GM12891 (cell line): Measurements from ENCODE around the gene NOTCH1.
"Not testable (repeated sequence)": the region's sequence is repeated elsewhere in the genome, so short reads cannot be mapped to it uniquely, and the experiment has no call there.

Experiments
- DNase-seq: peaks from one replicate; pipeline ENCODE4 v3.0.0; 2011; ENCODE audit warnings: low spot score; ENCODE audit not compliant: insufficient read length
- FAIRE-seq: peaks from 2 replicates; lab custom pipeline; 2011; peaks lifted over from hg19 to GRCh38; lab: Jason Lieb, UNC
- PAX5 ChIP-seq: IDR thresholded peaks from 2 replicates; pipeline ENCODE4 v1.6.1; 2011; ENCODE audit warnings: low read length, moderate library complexity, mild to moderate bottlenecking; ENCODE audit not compliant: insufficient read depth, severe bottlenecking
- POLR2A ChIP-seq: IDR thresholded peaks from 2 replicates; pipeline ENCODE4 v1.6.1; 2011; ENCODE audit warnings: low read depth, low read length, control low read depth
- POLR2AphosphoS5 ChIP-seq: IDR thresholded peaks from 2 replicates; pipeline ENCODE4 v1.6.1; 2011; ENCODE audit warnings: low read depth, low read length, control low read depth
- POU2F2 ChIP-seq: IDR thresholded peaks from 2 replicates; pipeline ENCODE4 v1.6.1; 2011; ENCODE audit warnings: low read depth, mild to moderate bottlenecking, control low read depth, low read length, moderate library complexity
- SPI1 ChIP-seq: IDR thresholded peaks from 2 replicates; pipeline ENCODE4 v1.6.1; 2011; ENCODE audit warnings: low read depth, low read length, control low read depth
- TAF1 ChIP-seq: IDR thresholded peaks from 2 replicates; pipeline ENCODE4 v1.6.1; 2011; ENCODE audit warnings: low read depth, low read length, control low read depth

NOTCH1 gene

GRCh38 chr9:136587145-136587943 lies 41.5 kb upstream of the NOTCH1 start:
- DNase-seq: no peak
- no peak for FAIRE-seq
- TF ChIP-seq POU2F2 (no peak), PAX5 (no peak), POLR2A (no peak), POLR2AphosphoS5 (no peak), TAF1 (no peak), SPI1 (no peak)

DNA sequence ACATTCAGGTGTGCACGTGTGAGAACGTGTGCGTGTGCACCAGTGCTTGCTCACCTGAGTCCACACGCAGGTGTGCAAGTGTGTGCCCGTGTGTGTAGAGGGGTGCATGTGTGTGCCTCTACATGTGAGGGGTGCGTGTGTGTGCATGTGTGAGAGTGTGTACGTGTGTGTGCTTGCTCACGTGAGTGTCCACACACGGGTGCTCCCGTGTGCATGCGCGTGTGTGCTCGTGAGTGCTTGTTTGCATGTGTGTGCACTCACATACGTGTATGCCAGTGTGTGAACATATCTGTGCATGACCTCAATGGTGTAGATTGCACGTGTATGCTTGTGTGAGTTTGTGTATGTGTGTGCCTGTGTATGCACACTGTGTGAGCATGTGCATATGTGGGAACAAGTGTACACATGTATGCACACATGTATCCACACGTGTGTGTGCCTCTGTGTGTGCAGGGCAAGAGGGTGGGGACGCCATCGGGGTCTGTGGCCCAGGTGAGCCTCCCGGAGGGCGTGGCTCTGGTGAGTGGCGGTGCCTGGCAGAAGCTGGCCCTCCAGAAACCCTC lies 40.6 kb upstream of the NOTCH1 start:
- FAIRE-seq (peak; percentile 65), DNase-seq (no peak)
- TF ChIP-seq TAF1 (no peak), POU2F2 (no peak), SPI1 (no peak), POLR2AphosphoS5 (no peak)

- no peak for TF ChIP-seq PAX5
- no peak for TF ChIP-seq POLR2A
- no peak for TF ChIP-seq SPI1
- TF ChIP-seq POLR2AphosphoS5: no peak
- no peak for TF ChIP-seq TAF1
- TF ChIP-seq POU2F2: no peak
- FAIRE-seq: no peak
Measured at GRCh38 chr9:136585531-136586120, 39.8 kb upstream of the NOTCH1 start.

DNA sequence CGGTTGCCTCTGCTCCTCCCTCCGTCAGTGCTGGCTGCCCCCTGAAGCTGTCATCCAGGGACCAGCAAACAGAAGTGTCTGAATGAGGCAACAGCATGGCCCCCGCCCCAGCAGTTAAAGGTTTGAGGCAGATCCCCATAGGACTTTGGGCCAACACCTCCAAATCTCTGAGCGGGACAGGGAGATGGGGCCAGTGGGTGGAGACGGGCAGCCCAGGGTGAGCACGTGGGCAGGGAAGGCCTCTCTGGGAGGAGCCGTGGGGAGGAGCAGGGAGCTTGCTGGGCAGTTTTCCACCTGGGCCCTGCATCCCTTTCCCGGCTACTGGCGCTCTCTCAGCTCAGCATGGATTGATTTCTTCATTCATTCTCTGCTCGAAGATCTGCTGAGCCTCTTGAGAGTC lies 39.1 kb upstream of the NOTCH1 start:
- TF ChIP-seq POLR2A: no peak
- no peak for TF ChIP-seq PAX5
- no peak for TF ChIP-seq SPI1
- TF ChIP-seq POLR2AphosphoS5: no peak
- FAIRE-seq: no peak
- DNase-seq: no peak

More at GRCh38 chr9:136585531-136586120, 39.8 kb upstream of the NOTCH1 start:
- DNase-seq: no peak

DNA sequence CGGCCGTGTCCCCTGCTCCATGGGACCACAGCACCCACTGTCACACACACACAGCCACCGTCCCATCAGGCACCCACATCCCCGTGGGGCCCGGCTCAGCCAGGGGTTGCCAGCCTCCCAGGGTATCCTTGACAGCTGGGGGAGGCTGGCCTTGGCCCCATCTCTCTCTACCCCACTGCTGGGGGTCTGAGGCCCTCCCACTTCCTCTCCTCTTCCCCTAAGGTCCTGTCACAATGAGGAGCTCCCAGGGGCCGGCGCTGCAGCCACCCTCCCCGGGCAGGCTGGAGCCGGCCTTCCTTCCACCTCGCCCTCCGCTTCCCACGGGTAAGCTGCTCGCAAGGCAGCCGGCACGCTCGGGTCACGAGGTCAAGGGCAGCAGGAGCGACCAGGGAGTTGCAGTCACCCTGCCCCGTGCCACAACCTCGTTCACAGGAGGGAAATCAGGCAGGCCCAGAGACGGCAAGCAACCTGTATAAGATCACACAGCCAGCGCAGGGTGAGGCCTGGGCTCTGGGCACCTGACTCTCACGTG lies 38.6 kb upstream of the NOTCH1 start:
- DNase-seq (no peak), FAIRE-seq (no peak)
- TF ChIP-seq PAX5 (no peak), SPI1 (no peak), TAF1 (no peak), POLR2AphosphoS5 (no peak), POU2F2 (no peak), POLR2A (no peak)

DNA sequence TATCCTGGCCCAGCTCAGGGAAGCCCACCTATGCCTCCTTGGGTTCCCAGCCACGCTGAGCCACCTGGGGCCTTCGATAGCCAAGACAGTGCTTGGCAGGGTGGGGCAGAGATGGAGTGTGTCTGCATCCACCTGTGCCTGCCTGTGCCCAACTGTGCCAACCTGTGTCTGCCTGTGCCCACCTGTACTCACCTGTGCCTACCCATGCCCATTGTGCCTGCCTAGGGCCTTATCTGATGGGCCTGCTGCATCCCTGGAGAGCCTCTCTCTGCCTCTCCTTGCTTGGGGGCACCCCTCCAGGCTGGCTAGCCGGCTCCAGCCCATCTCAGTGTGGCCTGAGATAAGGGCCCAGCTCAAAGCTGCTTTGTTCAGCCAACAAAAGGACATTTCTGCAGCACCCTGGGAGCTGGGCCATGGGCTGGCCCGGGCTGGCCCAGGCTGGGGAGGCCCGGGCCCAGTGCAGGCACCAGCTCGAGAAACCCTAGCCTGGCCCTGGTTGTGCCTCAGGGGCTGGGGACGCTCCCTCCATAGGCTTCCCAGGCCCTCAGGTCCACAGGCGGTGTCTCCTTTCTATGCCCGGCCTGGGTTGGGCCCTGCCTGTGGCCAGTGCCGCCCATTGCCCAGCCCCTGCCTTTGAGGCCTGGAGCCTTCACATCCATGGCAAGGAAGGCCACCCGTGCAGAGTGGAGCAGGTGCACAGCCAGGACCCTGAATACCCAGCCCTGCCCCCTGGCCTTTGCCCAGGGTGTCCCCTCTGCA lies 37.3 kb upstream of the NOTCH1 start:
- DNase-seq (no peak), FAIRE-seq (no peak)
- TF ChIP-seq TAF1: no peak
- TF ChIP-seq POU2F2: no peak
- TF ChIP-seq POLR2AphosphoS5: no peak
- TF ChIP-seq PAX5: no peak
- no peak for TF ChIP-seq SPI1
- TF ChIP-seq POLR2A: no peak

- peak; percentile 23 for FAIRE-seq
- no peak for TF ChIP-seq PAX5
- TF ChIP-seq POLR2A: no peak
- TF ChIP-seq POLR2AphosphoS5: no peak
- no peak for TF ChIP-seq SPI1
- no peak for TF ChIP-seq POU2F2
- DNase-seq: no peak
Measured at GRCh38 chr9:136581614-136582447, 36.0 kb upstream of the NOTCH1 start.

GRCh38 chr9:136579650-136580219 lies 33.9 kb upstream of the NOTCH1 start:
- not testable (repeated sequence) for DNase-seq, FAIRE-seq
